ENCODE data around the gene CELA2A.
"Not testable (repeated sequence)": the region's sequence is repeated elsewhere in the genome, so short reads cannot be mapped to it uniquely, and the experiment has no call there.

- not testable (repeated sequence) for TF ChIP-seq CTCF, POLR2A (IDR thresholded peaks at IDR 0.05)
These were observed 58.0 kb downstream of the CELA2A start for GRCh38 chr1:15514557-15514956.

All from adrenal gland (tissue), 5 donors.